GM13977 (cell line): Measurements from ENCODE around the gene STKLD1.

Source experiments
- DNase-seq: peaks from one replicate; pipeline ENCODE4 v3.0.0; 2012; ENCODE audit warnings: low spot score
- CTCF ChIP-seq: IDR thresholded peaks from 2 replicates; pipeline ENCODE4 v1.5.1; 2012; ENCODE audit warnings: mild to moderate bottlenecking, control low read depth; ENCODE audit not compliant: insufficient read depth; ENCODE audit errors: extremely low read depth, missing control alignments
- in situ Hi-C: fragments of 300-500 bp; cut with MboI; formaldehyde crosslinking; loops from one replicate; pipeline ENCODE4 v1.12.0; 2022; ENCODE audit warnings: low sequenced_read_pairs, low pct_unique_long_range_greater_than_20kb, mixed read lengths, inconsistent platforms; ENCODE audit not compliant: unreplicated experiment

STKLD1 gene

GRCh38 chr9:133344979-133345378 is 31.2 kb upstream of the STKLD1 start:
- no peak for TF ChIP-seq CTCF
- no peak for DNase-seq
- in situ Hi-C loops, result no loop called here

- no peak for DNase-seq
- in situ Hi-C loops, result no loop called here
- TF ChIP-seq CTCF, result no peak
Observed at GRCh38 chr9:133345596-133345995, 30.6 kb upstream of the STKLD1 start.

GRCh38 chr9:133346021-133346785 is 30.0 kb upstream of the STKLD1 start:
- in situ Hi-C loops, result no loop called here
- no peak for TF ChIP-seq CTCF
- no peak for DNase-seq

GRCh38 chr9:133347515-133347984 is 28.6 kb upstream of the STKLD1 start:
- DNase-seq, result peak; percentile 80
- in situ Hi-C loops, result no loop called here
- no peak for TF ChIP-seq CTCF

GRCh38 chr9:133347985-133348717 is 28.0 kb upstream of the STKLD1 start, which contains the start of the genes MED22 and RPL7A:
TSS of gene MED22 (minus strand) at chr9:133348131. CDS start at chr9:133346662, 1,469 bp downstream.
TSS of gene RPL7A (plus strand) at chr9:133348218. CDS start at chr9:133348244, 26 bp downstream.
- peak; percentile 98 for DNase-seq
- in situ Hi-C loops, result no loop called here
- TF ChIP-seq CTCF, result no peak

GRCh38 chr9:133348718-133349573 is 27.2 kb upstream of the STKLD1 start:
- no peak for DNase-seq
- in situ Hi-C loops, result no loop called here
- TF ChIP-seq CTCF, result no peak
